Activated CD8-positive, alpha-beta memory T cell treated with anti-CD3 and anti-CD28 coated beads for 48 hours (primary cell): Measurements from ENCODE around the gene SLC4A2.

Experiments used
- DNase-seq, 3 experiments: peaks; one replicate each; pipeline ENCODE4 v3.0.0-alpha.2; 2020; ENCODE audit warnings: low read depth in 2 of 3, low spot score in 2 of 3

The SLC4A2 gene

GRCh38 chr7:151089893-151090730, 30.7 kb downstream of the SLC4A2 start:
- no peak for DNase-seq

GRCh38 chr7:151091003-151091402, 31.6 kb downstream of the SLC4A2 start:
- no peak for DNase-seq

GRCh38 chr7:151091431-151091830, 32.0 kb downstream of the SLC4A2 start:
- no peak for DNase-seq

GRCh38 chr7:151091988-151092387, 32.6 kb downstream of the SLC4A2 start:
- DNase-seq = no peak

- DNase-seq = no peak
Observed at GRCh38 chr7:151093748-151094147, 34.4 kb downstream of the SLC4A2 start.

GRCh38 chr7:151094675-151095074, 35.3 kb downstream of the SLC4A2 start:
- no peak for DNase-seq

- no peak for DNase-seq
Observed at GRCh38 chr7:151095123-151095797, 35.9 kb downstream of the SLC4A2 start.

- DNase-seq = no peak
Observed at GRCh38 chr7:151095828-151096475, 36.6 kb downstream of the SLC4A2 start.

GRCh38 chr7:151099486-151100211, 40.3 kb downstream of the SLC4A2 start:
- no peak for DNase-seq

GRCh38 chr7:151100921-151101320, 41.5 kb downstream of the SLC4A2 start:
- DNase-seq = no peak

- no peak for DNase-seq
Observed at GRCh38 chr7:151101621-151102396, 42.4 kb downstream of the SLC4A2 start.

- DNase-seq = no peak
Observed at GRCh38 chr7:151102991-151103390, 43.6 kb downstream of the SLC4A2 start.

GRCh38 chr7:151103973-151104372, 44.6 kb downstream of the SLC4A2 start:
- DNase-seq = no peak

GRCh38 chr7:151104411-151105235, 45.2 kb downstream of the SLC4A2 start:
- DNase-seq = no peak

GRCh38 chr7:151107882-151108281, 48.5 kb downstream of the SLC4A2 start:
- no peak for DNase-seq

GRCh38 chr7:151109094-151110048, 50.0 kb downstream of the SLC4A2 start:
- no peak for DNase-seq

- DNase-seq = no peak
Observed at GRCh38 chr7:151110236-151110940, 51.0 kb downstream of the SLC4A2 start.
